Measurements from ENCODE around the gene UBXN1.
A peak's percentile ranks its signal among the peaks of the same experiment; 100 is the strongest.
"Not testable (repeated sequence)": the region's sequence is repeated elsewhere in the genome, so short reads cannot be mapped to it uniquely, and the experiment has no call there.

The UBXN1 gene

GRCh38 chr11:62708392-62708791 lies 29.5 kb upstream of the UBXN1 start:
- DNase-seq (ENCODE audit: low read depth), result no peak

- DNase-seq (ENCODE audit: low read depth), result no peak
These were observed 28.5 kb upstream of the UBXN1 start, which contains the start of the genes BSCL2 and GNG3 for GRCh38 chr11:62707277-62707861. TSS of gene BSCL2 (minus strand) at chr11:62707424. CDS start at chr11:62707195, 229 bp downstream. TSS of gene GNG3 (plus strand) at chr11:62707676. CDS start at chr11:62708296, 620 bp downstream.

GRCh38 chr11:62706850-62707247 lies 28.0 kb upstream of the UBXN1 start:
- no peak for DNase-seq (ENCODE audit: low read depth)

DNA sequence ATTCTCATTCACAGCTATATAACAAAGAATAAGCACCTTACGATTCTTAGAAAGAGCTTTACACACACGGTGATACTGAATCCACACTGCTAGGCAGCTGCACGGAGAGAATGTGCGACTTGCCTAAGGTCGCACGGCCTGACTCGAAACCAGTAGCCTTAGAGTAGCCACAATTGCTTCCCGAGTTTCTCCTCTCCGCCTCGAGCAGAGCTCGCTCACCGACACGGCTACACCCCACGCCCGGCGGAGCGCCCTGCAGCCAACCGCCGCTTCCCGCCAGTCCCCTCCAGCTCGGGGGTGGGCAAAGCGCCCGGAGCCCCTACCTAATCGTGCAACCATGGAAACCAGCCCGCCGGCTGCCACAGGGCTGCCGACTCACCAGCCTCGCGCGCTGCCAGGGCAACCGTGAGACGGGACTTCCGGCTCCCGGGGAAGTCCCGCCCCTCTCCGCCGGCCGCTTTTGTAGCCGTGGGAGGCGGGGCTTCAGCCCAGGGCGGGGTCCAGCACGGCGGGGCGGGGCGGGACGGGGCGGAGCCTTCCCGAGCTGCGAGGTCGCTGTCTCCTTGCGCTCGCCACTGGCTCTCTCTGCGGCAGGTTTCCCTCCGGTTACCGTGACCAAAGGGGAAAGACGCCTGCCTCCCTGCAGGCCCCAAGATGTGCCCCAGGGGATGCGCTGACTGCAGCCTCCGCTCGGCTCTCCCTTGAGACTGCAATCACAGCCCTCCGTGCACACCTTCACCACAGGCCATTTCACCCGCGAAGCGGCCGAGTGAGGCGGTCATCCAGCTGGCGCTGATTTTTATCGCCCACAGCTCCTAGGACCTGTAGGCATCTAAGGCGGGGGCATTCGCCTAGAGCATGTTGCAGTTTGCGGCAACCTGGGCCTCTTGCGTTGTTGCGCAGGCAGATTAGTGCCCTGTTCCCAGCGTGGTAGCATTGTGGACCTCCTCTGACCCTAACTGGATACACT lies 27.3 kb upstream of the UBXN1 start:
- DNase-seq (ENCODE audit: low read depth), result peak; percentile 92

DNA sequence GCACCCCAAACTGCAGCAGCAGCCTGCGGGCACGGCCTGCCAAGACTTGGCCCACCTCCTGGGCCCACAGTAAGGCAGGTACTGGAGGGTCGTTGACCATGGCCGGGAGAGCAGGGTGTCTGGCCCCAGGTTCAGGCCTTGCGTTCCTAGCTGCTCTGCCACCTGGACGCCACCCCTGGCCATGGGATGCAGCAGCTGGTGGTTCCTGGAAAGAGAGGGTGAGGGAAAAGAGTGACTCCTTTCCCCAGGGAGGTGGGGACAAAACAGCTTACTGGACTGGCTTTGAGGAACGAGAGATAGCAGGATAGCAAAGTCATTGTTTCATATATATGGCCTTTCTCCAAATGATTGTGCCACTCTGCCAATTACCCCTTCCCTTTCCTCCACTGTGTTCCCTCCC lies 26.5 kb upstream of the UBXN1 start:
- DNase-seq (ENCODE audit: low read depth), result no peak

- DNase-seq (ENCODE audit: low read depth), result not testable (repeated sequence)
These were observed 25.0 kb upstream of the UBXN1 start for GRCh38 chr11:62703921-62704320.

DNA sequence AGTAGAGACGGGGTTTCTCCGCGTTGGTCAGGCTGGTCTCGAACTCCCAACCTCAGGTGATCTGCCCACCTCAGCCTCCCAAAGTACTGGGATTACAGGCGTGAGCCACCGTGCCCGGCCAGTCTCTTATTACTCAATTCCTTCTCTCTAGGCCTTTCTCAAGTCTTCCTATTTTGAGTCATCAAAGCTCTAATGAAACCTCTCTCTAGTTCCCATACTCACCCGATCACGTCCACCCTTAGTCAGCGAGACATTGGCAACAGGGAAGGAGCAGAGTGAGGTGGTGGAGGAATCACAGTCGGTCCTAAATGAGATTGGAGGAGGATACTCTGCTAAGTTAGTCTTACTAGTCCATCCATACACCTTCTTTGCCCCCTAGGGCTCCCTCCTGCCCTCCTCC lies 23.4 kb upstream of the UBXN1 start:
- no peak for DNase-seq (ENCODE audit: low read depth)

GRCh38 chr11:62694455-62695167 lies 15.7 kb upstream of the UBXN1 start:
- peak; percentile 52 for DNase-seq (ENCODE audit: low read depth)

- DNase-seq (ENCODE audit: low read depth), result not testable (repeated sequence)
These were observed 14.8 kb upstream of the UBXN1 start for GRCh38 chr11:62693624-62694023.

DNA sequence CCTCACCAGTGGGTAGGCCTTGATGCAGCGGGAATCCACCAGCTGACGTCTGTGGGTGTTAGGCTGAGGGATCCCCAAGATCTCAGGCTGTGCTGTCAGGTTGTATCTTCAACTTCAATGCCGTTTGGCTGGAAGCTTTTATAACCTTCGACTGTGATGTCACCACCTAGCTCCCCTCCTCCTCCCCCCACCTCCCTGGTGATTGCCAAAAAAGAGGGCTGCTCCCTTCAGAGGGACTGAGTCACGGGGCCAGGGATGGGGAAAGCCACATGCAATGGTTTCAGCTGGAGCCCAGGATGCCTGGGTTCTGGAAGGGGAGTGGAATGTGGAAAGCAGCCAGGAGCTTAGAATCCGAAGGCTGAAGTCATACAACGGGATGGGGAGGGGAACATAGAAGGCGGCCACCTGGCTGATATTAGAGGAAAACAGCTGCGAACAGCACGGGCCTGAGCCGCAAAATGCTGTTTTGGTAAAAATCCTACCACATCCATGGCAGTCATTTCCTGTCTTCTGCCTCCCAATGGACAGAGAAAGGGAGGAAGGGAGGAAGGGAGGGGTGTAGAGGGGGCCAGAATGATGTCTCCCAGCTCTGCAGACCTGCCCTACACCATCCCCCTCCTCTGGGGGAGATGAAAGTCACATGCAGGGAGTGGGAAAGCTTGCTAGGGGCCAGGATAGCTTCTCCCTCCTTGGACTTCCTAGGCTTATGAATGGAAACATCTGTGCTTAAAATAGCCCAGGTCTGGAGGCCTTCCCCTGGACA lies 10.7 kb upstream of the UBXN1 start, which contains the start of gene LRRN4CL:
Gene LRRN4CL (minus strand): TSS at position 110 of the 763 bp plus-strand sequence. CDS start 1,022 bp downstream, outside the sequence.
- no peak for DNase-seq (ENCODE audit: low read depth)

DNA sequence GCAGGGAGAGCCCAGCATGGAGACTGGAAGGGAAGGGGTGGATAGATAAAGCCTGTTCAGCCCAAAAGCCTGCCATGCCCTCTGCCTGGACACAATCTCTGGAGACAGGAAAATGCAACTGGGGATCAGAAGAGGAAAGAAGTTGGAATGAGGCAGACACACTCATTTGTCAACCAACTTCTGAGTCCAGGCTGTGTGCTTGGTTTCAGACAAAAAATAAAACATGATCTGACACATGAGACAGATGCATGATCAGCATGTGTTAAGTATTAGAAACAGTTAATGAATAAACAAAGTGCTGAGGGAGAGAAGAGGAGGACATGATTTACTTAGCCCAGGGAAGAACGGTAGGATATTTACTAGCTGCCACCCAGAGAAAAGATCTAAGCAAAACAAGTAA lies 9.6 kb upstream of the UBXN1 start:
- DNase-seq (ENCODE audit: low read depth), result no peak

- DNase-seq (ENCODE audit: low read depth), result no peak
These were observed 8.9 kb upstream of the UBXN1 start for GRCh38 chr11:62687508-62688396.

DNA sequence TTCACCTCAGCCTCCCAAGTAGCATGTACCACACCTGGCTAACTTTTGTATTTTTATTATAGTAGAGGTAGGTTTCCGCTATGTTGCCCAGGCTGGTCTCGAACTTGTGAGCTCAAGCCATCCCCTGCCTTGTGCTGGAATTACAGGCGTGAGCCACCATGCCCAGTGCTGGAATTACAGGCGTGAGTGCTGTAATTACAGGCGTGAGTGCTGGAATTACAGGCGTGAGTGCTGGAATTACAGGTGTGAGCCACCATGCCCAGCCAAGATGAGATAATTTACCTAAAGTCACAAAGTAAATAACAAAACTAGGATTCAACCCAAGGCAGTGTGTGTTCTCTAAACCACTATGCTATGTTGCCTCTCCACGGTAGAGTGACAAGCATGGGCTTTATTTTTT lies 3.6 kb upstream of the UBXN1 start:
- DNase-seq (ENCODE audit: low read depth), result no peak

DNA sequence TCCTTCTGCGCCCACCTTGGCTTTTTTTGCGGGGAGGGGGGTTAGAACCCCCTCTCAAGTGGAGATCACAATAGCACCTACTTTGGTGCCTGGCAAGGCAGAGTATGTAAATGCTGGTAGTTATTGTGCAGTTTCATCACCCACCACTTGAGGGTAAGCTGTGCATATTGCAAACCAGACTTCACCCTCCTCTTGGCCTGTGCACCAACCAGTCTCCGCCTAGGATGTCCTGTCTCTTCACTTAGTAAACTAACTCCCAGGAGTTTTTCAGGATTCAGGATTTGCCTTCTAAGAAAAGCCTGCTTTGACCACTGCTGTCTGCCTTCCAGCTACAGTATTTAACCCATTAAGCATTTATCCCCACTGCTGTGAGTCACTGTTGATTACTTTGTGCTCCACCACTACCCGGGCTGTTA lies 2.0 kb upstream of the UBXN1 start:
- no peak for DNase-seq (ENCODE audit: low read depth)

DNA sequence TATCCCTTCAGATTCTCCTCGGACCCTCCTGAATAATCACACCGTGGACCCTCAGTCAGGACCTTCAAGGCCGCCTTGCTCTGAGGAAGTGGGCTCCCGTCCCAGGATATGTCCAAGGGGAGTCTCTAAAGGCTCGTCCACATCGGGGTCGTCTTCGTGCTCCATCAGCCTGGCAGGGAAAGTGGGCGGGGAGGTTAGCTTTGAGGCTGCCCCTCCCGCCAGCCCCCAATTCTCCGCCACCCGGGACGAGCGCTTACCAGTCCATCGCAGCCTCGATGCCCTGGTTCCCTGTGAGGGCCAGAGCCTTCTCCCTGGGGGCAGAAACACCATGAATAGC lies 472 bp downstream of the UBXN1 start:
- DNase-seq (ENCODE audit: low read depth), result no peak

- DNase-seq (ENCODE audit: low read depth), result no peak
These were observed 1.2 kb downstream of the UBXN1 start for GRCh38 chr11:62677714-62678113.

- DNase-seq (ENCODE audit: low read depth), result no peak
These were observed 1.7 kb downstream of the UBXN1 start for GRCh38 chr11:62677156-62677555.

DNA sequence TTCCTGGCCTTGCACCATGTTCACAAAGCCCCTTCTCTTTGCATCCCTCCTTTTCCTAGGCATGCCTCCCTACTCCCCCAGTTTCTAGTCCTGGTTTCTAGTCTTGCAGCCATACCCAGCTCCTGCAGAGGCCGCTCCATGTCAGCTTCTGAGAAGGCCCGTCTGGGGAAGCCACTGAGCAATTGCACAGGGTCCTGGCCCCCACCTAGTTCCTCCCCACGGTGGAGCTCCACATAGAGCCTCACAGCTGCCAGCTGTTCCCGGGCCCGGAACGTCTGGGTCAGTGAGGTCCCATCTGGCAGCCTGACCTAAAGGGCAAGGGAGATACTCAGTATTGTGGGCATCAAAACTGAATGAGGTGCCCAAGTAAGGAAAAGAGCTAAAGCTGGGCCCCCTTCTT lies 2.2 kb downstream of the UBXN1 start:
- no peak for DNase-seq (ENCODE audit: low read depth)

DNA sequence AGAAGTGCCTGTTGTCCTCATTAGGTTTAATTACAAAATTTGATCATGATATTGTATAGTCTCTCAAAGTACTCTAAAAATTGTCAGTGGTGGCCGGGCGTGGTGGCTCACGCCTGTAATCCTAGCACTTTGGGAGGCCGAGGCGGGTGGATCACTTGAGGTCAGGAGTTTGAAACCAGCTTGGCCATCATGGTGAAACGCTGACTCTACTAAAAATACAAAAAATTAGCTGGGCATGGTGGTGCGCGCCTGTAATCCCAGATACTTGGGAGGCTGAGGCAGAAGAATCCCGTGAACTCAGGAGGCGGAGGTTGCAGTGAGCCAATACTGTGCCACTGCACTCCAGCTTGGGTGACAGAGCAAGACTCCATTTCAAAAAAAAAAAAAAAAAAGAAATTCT lies 3.5 kb downstream of the UBXN1 start:
- not testable (repeated sequence) for DNase-seq (ENCODE audit: low read depth)

- DNase-seq (ENCODE audit: low read depth), result no peak
These were observed 5.7 kb downstream of the UBXN1 start for GRCh38 chr11:62673196-62673525.

Data from activated T-helper 1 cell treated with Interleukin-2 at 50 U/mL for 16 hours (primary cell).